Neural progenitor cell (in vitro differentiated cells): ENCODE results near the gene PIAS1. TPM values are rescaled to one million over a fixed set of nuclear protein-coding genes. Genes with fewer than 3 reads are reported as not detected.
"Not testable (repeated sequence)": the region's sequence is repeated elsewhere in the genome, so short reads cannot be mapped to it uniquely, and the experiment has no call there.

Experiments used
- DNase-seq: peaks from one replicate; pipeline ENCODE4 v3.0.0-alpha.2; 2016; ENCODE audit warnings: low spot score
- H2AFZ ChIP-seq: fragments of 200-600 bp; sonication (generic); replicated peaks from 2 replicates; pipeline ENCODE4 v1.6.1; 2016; ENCODE audit warnings: antibody characterized with exemption
- H3F3A ChIP-seq: fragments of 200-600 bp; sonication (generic); 2 replicates; pipeline ENCODE4 v1.6.1; 2016; ENCODE audit warnings: antibody characterized with exemption, low read depth
- H3K27ac ChIP-seq: fragments of 200-600 bp; sonication (generic); 2 replicates; pipeline ENCODE4 v1.5.1; 2016; ENCODE audit warnings: mild to moderate bottlenecking
- H3K27me3 ChIP-seq: fragments of 200-600 bp; sonication (generic); 2 replicates; pipeline ENCODE4 v1.6.1; 2016; ENCODE audit warnings: mild to moderate bottlenecking, moderate library complexity
- H3K36me3 ChIP-seq: fragments of 200-600 bp; sonication (generic); 2 replicates; pipeline ENCODE4 v1.5.1; 2016
- H3K4me1 ChIP-seq: fragments of 200-600 bp; sonication (generic); 2 replicates; pipeline ENCODE4 v1.6.1; 2016; ENCODE audit warnings: mixed run types
- H3K4me2 ChIP-seq: fragments of 200-600 bp; sonication (generic); 2 replicates; pipeline ENCODE4 v1.6.1; 2016
- H3K4me3 ChIP-seq: fragments of 200-600 bp; sonication (generic); 2 replicates; pipeline ENCODE4 v1.5.1; 2016
- H3K79me2 ChIP-seq: fragments of 200-600 bp; sonication (generic); 2 replicates; pipeline ENCODE4 v1.6.1; 2016; ENCODE audit warnings: low read depth
- H3K9ac ChIP-seq: fragments of 200-600 bp; sonication (generic); 2 replicates; pipeline ENCODE4 v1.6.1; 2016
- H3K9me3 ChIP-seq: fragments of 200-600 bp; sonication (generic); 2 replicates; pipeline ENCODE4 v1.5.1; 2016; ENCODE audit warnings: low read depth
- H4K20me1 ChIP-seq: fragments of 200-600 bp; sonication (generic); 2 replicates; pipeline ENCODE4 v1.6.1; 2016; ENCODE audit warnings: low read depth
- H3K27ac Mint-ChIP-seq: 3 replicates; pipeline ENCODE4 v1.8.0; 2021; ENCODE audit warnings: mixed read lengths
- H3K27me3 Mint-ChIP-seq: 2 replicates; pipeline ENCODE4 v1.8.0; 2022; ENCODE audit warnings: low read depth, mild to moderate bottlenecking, inconsistent platforms, moderate library complexity, mixed read lengths; ENCODE audit not compliant: insufficient read depth
- H3K36me3 Mint-ChIP-seq: 3 replicates; pipeline ENCODE4 v1.8.0; 2021; ENCODE audit warnings: mixed read lengths
- H3K4me1 Mint-ChIP-seq: 3 replicates; pipeline ENCODE4 v1.8.0; 2021; ENCODE audit warnings: mixed read lengths
- H3K4me3 Mint-ChIP-seq: 3 replicates; pipeline ENCODE4 v1.8.0; 2021; ENCODE audit warnings: mild to moderate bottlenecking, moderate library complexity, mixed read lengths
- H3K9me3 Mint-ChIP-seq: 3 replicates; pipeline ENCODE4 v1.8.0; 2020; ENCODE audit warnings: mixed read lengths
- EZH2 ChIP-seq: fragments of 200-600 bp; sonication (generic); IDR thresholded peaks from 2 replicates; pipeline ENCODE4 v1.6.1; 2017; ENCODE audit warnings: antibody characterized with exemption, mild to moderate bottlenecking, moderate library complexity
- EZH2phosphoT487 ChIP-seq: fragments of 200-600 bp; sonication (generic); IDR thresholded peaks from 2 replicates; pipeline ENCODE4 v1.6.1; 2017; ENCODE audit warnings: antibody characterized with exemption
- total RNA-seq: library from RNA; depleted of rRNA; stranded (reverse); fragments of >200 nt; gene quantifications from 2 replicates; pipeline ENCODE4 v1.2.3, GENCODE V29; 2015; ENCODE audit warnings: low replicate concordance
- TF ChIP-seq, protein P1 (sequence below): fragments of 200-600 bp; sonication (generic); IDR thresholded peaks from 2 replicates; pipeline ENCODE4 v1.5.1; 2017; ENCODE audit warnings: antibody characterized with exemption, mild to moderate bottlenecking

The PIAS1 gene
- total RNA-seq, 1 donor from 2014 or later: 34.6 TPM

DNA sequence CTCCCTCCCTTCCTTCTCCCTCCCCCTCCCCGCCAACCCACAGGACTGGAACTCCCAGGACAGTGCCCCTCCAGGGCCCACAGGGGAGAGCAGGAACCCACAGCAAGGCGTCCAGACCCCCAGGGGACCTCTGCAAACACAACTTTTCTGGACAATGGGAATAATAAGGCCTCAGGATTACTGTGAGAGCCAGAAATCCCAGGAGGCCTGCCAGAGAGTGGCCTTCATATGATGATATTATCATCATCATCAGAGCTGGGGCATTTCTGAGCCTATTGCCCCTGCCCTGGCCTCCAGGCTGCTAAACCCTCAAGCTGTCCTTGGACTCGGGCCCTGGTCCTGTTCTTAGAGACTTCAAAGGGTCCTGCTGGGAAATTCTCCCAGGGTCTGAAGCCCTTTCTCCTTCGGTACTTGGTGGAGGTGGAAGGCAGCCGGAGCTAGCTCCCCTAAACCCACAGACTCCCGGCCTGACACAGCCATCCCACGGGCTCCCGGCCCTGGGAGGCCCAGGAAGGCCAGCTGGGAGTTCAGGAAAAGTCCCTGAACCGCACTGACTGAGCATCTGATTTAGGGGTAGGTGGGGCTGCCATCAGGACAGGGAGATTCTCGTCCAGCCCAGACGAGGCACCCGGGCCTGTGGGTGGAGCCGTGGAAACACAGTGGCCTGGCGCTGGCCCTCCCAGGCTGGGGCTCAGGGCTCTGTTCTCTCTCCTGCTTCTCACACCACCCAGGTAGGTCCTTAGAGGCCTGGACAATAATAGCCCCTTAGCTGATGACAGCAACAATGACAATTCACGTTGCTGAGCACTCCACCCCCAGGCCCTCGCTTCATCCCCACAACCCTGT is 146.1 kb downstream of the PIAS1 start:
- Histone ChIP-seq H3K4me3 (no peak overlapping the region), H3K27me3 (peaks cover 18% of the 10 kb centered on the region), H3K4me1 (peaks cover 35% of the 10 kb centered on the region), H3F3A (peaks cover 24% of the 10 kb centered on the region), H3K9me3 (no peaks in the 10 kb centered on the region), H3K36me3 (no peaks in the 10 kb centered on the region), H4K20me1 (peaks cover 74% of the 10 kb centered on the region), H3K4me2 (peak overlapping the region; percentile 19), H2AFZ (no peak overlapping the region), H3K27ac (no peak overlapping the region), H3K79me2 (no peaks in the 10 kb centered on the region), H3K9ac (no peak overlapping the region)
- no peak for TF ChIP-seq EZH2phosphoT487
- Mint-ChIP-seq H3K4me3 (no peak overlapping the region), H3K36me3 (peaks cover 10% of the 10 kb centered on the region), H3K27ac (peak overlapping the region; percentile 66), H3K27me3 (peaks cover 15% of the 10 kb centered on the region), H3K4me1 (peaks cover 42% of the 10 kb centered on the region), H3K9me3 (no peaks in the 10 kb centered on the region)
- DNase-seq: no peak

DNA sequence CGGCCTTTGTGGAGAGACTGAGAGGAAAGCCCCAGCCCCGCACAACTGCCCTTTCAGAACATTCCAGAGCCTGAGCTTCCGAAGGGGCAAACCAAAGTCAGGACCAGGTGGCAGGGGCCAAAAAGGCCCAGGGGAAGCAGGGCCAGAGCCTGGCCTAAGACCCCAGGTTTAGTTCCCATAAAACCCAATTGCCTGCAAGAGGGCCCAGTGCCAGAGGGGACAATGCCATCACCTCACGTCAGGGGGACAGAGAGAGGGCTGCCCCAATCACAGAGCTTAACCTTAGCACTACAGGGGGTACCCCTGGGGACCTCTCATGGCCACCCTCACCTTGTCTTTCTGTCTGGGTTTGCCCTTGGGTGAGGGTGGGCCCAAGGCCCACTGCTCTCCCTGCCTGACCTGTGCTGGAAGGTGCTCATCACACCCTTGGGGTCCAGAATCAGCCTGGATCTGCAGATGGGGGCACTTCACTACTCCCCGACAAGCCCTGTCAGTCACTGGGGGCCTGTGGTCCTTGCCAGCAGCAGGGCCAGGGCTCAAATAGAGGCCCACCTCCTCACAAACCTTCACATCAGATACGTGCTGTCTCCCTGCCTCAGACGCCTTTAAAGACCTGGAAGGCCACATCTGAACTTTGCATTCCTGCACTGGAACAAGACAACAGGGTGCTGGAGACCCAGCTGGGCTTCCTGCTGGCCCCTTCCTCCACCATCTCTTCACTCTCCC is 147.2 kb downstream of the PIAS1 start:
- H3K27me3 Mint-ChIP-seq: peaks cover 15% of the 10 kb centered on the region
- Histone ChIP-seq H3K79me2 (no peaks in the 10 kb centered on the region), H3K4me2 (peak overlapping the region; percentile 46), H3K9me3 (no peaks in the 10 kb centered on the region), H3K36me3 (no peaks in the 10 kb centered on the region), H3F3A (peaks cover 22% of the 10 kb centered on the region), H3K4me3 (peak overlapping the region; percentile 17), H2AFZ (no peak overlapping the region), H3K27ac (no peak overlapping the region), H3K4me1 (peaks cover 44% of the 10 kb centered on the region), H3K9ac (no peak overlapping the region), H4K20me1 (peaks cover 83% of the 10 kb centered on the region), H3K27me3 (peaks cover 18% of the 10 kb centered on the region)
- peaks cover 10% of the 10 kb centered on the region for H3K36me3 Mint-ChIP-seq
- H3K9me3 Mint-ChIP-seq: no peaks in the 10 kb centered on the region
- peak overlapping the region; percentile 16 for H3K4me3 Mint-ChIP-seq
- DNase-seq: no peak
- peak overlapping the region; percentile 66 for H3K27ac Mint-ChIP-seq
- peaks cover 45% of the 10 kb centered on the region for H3K4me1 Mint-ChIP-seq
- TF ChIP-seq, protein P1, sequence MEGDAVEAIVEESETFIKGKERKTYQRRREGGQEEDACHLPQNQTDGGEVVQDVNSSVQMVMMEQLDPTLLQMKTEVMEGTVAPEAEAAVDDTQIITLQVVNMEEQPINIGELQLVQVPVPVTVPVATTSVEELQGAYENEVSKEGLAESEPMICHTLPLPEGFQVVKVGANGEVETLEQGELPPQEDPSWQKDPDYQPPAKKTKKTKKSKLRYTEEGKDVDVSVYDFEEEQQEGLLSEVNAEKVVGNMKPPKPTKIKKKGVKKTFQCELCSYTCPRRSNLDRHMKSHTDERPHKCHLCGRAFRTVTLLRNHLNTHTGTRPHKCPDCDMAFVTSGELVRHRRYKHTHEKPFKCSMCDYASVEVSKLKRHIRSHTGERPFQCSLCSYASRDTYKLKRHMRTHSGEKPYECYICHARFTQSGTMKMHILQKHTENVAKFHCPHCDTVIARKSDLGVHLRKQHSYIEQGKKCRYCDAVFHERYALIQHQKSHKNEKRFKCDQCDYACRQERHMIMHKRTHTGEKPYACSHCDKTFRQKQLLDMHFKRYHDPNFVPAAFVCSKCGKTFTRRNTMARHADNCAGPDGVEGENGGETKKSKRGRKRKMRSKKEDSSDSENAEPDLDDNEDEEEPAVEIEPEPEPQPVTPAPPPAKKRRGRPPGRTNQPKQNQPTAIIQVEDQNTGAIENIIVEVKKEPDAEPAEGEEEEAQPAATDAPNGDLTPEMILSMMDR: no peak
- TF ChIP-seq EZH2phosphoT487: no peak
- TF ChIP-seq EZH2: no peak

DNA sequence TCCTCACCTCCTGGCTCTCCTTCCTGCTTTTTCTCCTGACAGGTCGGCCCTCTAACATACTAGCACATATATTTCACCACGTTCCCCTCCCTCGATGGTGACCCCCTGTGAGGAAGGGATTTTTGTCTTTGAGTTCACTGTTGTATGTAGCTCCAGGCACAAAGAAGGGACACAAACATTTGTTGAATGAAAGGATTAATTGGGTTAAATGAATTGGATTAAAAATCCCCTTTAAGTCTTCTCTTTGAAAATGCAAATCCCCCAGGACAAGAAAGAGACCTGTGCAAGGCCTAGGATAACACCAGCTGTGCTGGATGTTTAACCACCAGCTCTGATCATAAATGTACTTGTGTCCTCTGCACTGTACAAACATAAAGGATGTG is 147.8 kb downstream of the PIAS1 start:
- Mint-ChIP-seq H3K4me3 (peak overlapping the region; percentile 16), H3K27me3 (peaks cover 15% of the 10 kb centered on the region), H3K9me3 (no peaks in the 10 kb centered on the region), H3K4me1 (peaks cover 45% of the 10 kb centered on the region), H3K36me3 (peaks cover 10% of the 10 kb centered on the region), H3K27ac (peak overlapping the region; percentile 6)
- Histone ChIP-seq H3F3A (peaks cover 22% of the 10 kb centered on the region), H2AFZ (no peak overlapping the region), H3K4me1 (peaks cover 48% of the 10 kb centered on the region), H3K4me2 (peak overlapping the region; percentile 46), H3K36me3 (no peaks in the 10 kb centered on the region), H3K9ac (no peak overlapping the region), H3K9me3 (no peaks in the 10 kb centered on the region), H4K20me1 (peaks cover 88% of the 10 kb centered on the region), H3K27ac (no peak overlapping the region), H3K27me3 (peaks cover 18% of the 10 kb centered on the region), H3K79me2 (no peaks in the 10 kb centered on the region), H3K4me3 (peak overlapping the region; percentile 17)
- peak; percentile 76 for DNase-seq
- TF ChIP-seq, protein P1: no peak
- TF ChIP-seq EZH2phosphoT487 (peak; percentile 85), EZH2 (no peak)

DNA sequence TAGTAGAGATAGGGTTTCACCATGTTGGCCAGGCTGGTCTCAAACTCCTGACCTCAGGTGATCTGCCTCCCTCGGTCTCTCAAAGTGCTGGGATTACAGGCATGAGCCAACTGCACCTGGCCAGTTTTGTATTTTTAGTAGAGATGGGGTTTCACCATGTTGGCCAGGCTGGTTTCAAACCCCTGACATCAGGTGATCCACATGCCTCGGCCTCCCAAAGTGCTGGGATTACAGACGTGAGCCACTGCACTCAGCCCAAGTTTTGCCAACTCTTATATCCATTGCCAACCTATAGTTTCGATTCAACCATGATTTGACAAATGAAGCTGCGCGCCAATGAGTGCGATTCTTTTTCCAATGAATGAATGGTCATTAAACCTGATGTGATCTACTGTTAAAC is 148.9 kb downstream of the PIAS1 start:
- not testable (repeated sequence) for H3K4me3 ChIP-seq, H3K27ac ChIP-seq, H3K9ac ChIP-seq, H3K9me3 Mint-ChIP-seq, DNase-seq, H3K36me3 ChIP-seq, H3K36me3 Mint-ChIP-seq, H3K79me2 ChIP-seq, H3K4me3 Mint-ChIP-seq, H3K27me3 Mint-ChIP-seq, H3K9me3 ChIP-seq, H2AFZ ChIP-seq, H3K27ac Mint-ChIP-seq, H3K4me2 ChIP-seq
- Histone ChIP-seq H3K4me1 (peaks cover 48% of the 10 kb centered on the region), H3K27me3 (peaks cover 18% of the 10 kb centered on the region), H4K20me1 (peaks cover 90% of the 10 kb centered on the region), H3F3A (peaks cover 22% of the 10 kb centered on the region)
- peaks cover 41% of the 10 kb centered on the region for H3K4me1 Mint-ChIP-seq
